IPS-18c (cell line): ENCODE results near the gene METRNL.
"Not testable (repeated sequence)": the region's sequence is repeated elsewhere in the genome, so short reads cannot be mapped to it uniquely, and the experiment has no call there.

Experiments used
- H3K4me3 ChIP-seq: 2 replicates; pipeline ENCODE4 v1.7.0; 2013; ENCODE audit warnings: low read depth, mild to moderate bottlenecking, low read length, moderate library complexity; ENCODE audit not compliant: insufficient read depth
- H3K9me3 ChIP-seq: one replicate; pipeline ENCODE4 v1.6.1; 2013; ENCODE audit warnings: mild to moderate bottlenecking, low read length, moderate library complexity; ENCODE audit not compliant: control insufficient read depth, insufficient read depth

The METRNL gene

DNA sequence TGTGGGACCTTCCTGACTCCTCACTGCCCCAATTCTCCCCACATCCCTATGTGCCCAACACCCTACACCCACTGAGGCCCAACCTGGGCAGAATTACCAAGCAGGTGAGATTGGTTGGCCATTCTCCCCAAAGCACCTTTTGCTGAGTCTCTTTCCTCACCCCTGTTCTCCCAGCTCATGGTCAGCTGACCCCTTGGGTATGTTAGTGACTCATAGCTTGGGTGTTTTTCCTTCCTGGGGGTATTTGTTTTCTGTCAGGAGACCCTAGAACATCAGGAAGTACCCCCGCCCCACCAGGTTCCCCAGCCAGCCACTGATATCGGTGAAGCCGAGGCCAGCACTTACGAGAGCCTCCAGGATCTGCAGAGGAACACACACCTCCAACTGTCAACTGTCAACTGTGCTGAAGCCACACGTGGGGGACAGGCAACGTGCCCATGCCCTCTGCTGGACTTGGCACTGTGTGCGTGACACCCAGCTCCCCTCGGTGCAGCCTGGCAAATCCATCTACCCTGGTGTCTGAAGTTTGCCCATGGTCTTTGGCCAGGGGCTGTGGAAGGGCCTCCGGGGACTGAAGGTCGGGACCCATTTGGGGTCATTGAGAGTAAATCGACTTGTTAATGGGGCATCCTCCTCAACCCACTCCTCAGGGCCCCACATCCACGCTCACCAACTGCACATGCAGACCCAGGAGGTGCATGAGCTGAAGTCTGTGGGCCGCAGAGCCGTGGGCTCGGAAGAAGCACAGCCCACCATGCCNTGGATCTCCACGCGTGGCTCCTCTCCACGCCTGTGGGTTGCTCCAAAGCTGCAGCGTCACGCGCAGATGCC, 53.1 kb downstream of the METRNL start:
- H3K9me3 ChIP-seq, result no peaks in the 10 kb centered on the region
- H3K4me3 ChIP-seq, result no peak overlapping the region

DNA sequence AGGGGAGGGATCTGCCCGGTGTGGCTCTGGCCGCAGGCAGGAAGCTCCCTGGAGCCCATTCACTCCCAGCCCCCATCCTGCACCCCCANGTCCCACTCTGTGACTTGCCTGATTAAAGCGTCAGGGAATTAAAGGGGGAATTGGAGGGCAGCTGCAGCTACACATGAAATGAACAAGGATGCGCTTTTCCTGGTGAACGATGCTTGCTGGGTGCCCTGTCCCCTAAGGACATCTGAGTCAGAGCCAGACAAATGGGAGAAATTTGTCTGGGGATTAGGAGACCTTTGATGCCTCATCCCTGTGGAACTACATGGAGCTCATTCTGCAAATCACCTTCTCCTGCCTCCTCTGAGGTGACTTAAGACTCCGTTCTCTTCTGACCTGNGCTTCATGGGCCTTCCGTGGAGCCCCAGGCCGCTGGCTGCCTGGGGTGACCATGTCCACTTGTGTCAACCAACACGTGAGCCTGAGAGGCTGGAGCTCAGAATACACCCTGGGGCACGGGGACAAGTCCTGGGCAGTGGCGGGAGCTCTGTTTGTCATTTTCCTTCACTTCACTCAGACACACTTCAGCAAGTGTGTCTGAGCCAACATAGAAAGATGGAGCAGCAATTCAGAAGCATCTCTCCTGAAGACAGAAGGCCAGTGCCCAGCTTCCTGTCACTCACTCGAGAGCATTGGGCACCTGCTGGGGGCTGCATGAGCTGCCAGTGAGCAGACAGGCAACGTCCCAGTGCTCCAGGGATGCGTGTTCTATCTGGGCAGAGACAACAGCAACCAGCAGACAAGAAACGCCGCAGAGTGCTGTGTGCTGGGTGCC, 54.1 kb downstream of the METRNL start:
- Histone ChIP-seq H3K9me3 (no peaks in the 10 kb centered on the region), H3K4me3 (no peak overlapping the region)

DNA sequence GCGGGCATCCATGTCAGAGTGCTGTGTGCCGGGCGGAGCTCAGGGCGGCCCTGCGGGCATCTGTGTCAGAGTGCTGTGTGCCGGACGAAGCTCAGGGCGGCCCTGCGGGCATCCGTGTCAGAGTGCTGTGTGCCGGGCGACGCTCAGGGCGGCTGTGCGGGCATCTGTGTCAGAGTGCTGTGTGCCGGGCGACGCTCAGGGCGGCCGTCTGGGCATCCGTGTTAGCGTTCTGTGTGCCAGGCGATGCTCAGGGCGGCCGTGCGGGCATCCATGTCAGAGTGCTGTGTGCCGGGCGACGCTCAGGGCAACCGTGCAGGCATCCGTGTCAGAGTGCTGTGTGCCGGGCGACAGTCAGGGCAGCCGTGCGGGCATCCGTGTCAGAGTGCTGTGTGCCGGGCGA, 55.0 kb downstream of the METRNL start:
- H3K4me3 ChIP-seq, result not testable (repeated sequence)

DNA sequence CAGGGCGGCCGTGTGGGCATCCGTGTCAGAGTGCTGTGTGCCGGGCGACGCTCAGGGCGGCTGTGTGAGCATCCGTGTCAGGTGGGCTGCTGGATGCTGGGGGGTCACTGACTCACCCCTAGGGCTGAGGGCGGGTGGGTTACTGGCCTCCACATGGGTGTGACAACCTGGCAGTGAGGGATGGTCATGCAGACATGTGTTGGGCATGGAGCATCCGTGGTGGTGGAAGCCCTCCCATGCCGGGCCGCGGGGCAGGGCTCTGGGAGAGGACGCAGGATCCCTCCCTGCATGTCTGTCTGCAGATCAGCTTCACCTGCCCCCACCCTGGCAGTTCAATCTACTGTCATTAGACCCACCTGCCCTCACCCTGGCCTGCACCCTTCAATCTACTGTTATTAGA, 56.3 kb downstream of the METRNL start:
- H3K4me3 ChIP-seq, result no peak overlapping the region

More for the DNA sequence above, 55.0 kb downstream of the METRNL start:
- H3K9me3 ChIP-seq, result not testable (repeated sequence)

DNA sequence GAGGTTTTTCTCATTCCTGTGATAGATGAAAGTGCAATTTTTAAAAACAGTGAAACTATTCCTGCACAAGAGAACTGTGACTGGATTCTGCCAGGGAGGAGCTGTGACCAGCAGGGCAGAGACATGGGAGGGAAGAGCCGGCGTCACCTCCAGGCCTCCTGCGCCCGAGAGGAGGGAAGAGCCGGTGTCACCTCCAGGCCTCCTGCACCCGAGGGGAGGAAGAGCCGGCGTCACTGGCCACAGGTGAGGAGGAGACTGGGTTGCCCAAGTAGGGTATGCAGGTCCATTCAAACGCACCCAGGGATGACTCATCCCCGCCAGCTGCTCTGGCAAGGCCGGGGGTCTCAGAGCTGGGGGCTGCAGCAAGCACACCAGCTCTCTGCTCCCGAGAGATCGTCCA, 56.7 kb downstream of the METRNL start:
- H3K9me3 ChIP-seq, result no peaks in the 10 kb centered on the region
- H3K4me3 ChIP-seq, result no peak overlapping the region

More for the DNA sequence above, 56.3 kb downstream of the METRNL start:
- no peaks in the 10 kb centered on the region for H3K9me3 ChIP-seq

DNA sequence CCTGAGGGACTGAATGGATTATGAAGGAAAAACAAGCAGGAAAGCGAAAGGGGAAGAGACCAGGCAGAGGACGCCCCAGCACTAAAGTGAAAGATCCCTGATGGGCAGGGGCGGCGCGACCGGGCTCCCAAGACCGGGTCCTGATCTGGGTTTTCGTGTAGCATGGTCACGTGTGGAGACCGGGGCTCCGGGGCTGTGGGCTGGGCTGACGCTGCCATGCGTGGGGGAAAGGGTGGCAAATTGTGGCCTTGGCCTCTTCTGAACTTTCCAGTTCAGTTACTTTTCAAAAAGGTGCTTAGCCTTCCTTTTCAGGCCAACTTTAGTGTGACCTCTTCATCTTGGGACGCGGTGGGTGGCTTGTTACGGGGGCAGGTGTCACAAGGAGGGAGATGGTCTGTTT, 57.5 kb downstream of the METRNL start:
- H3K4me3 ChIP-seq, result no peak overlapping the region
- no peaks in the 10 kb centered on the region for H3K9me3 ChIP-seq

DNA sequence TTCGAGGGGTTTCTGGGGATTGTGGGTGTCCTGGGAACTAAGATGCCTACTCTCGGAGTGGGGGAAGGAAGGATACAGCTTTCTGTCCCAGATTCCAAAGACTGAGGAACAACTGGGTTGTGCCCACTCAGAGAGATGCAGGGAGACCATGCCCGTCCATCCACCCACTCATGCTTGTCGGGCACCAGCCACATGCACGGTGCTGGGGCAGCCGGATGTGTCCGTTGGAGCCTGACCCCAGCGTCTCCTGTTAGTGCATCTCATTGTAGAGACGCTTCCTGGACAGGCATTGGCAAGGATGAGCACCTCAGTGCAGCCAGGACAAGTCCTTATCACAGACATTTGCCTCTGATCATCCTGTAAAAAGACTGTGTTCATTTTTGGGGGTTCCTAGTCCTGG, 58.1 kb downstream of the METRNL start:
- Histone ChIP-seq H3K9me3 (no peaks in the 10 kb centered on the region), H3K4me3 (no peak overlapping the region)

DNA sequence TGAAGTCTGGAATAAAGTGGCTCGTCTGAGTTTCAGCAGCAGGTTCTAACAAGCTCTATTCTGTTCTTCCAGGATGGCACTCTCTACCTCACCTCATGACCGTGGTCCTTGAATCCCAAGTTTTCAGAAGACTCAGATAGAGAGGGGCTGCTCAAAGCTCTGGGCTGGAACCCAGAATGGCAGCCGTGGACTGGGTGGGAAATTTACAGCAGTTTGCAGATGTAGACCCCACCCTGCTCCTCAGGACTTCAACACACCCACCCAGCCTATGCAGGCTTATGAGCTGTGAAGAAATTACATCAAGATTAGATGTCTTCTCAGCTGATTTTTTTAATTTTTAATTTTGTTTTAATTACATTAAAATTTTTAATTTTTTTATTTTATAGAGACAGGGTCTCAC, 59.4 kb downstream of the METRNL start:
- Histone ChIP-seq H3K9me3 (peaks cover 3% of the 10 kb centered on the region), H3K4me3 (no peak overlapping the region)

DNA sequence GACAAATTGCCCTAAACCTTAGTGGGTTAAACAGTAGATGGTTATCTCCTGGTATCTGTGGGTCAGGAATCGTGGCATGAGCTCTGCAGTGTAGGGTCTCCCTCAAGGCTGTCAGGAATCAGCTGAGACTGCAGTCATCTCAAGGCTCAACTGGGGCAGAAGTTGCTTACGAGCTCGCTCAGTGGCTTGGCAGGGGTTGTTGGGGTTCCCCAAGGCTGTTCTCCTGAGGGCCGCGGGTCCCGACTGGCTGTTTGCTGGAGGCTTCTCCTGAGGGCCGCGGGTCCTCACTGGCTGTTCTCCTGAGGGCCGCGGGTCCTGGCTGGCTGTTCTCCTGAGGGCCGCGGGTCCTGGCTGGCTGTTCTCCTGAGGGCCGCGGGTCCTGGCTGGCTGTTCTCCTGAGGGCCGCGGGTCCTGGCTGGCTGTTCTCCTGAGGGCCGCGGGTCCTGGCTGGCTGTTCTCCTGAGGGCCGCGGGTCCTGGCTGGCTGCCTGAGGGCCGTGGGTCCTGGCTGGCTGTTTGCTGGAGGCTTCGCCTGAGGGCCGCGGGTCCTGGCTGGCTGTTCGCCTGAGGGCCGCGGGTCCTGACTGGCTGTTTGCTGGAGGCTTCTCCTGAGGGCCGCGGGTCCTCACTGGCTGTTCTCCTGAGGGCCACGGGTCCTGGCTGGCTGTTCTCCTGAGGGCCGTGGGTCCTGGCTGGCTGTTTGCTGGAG, 60.3 kb downstream of the METRNL start:
- not testable (repeated sequence) for H3K9me3 ChIP-seq

DNA sequence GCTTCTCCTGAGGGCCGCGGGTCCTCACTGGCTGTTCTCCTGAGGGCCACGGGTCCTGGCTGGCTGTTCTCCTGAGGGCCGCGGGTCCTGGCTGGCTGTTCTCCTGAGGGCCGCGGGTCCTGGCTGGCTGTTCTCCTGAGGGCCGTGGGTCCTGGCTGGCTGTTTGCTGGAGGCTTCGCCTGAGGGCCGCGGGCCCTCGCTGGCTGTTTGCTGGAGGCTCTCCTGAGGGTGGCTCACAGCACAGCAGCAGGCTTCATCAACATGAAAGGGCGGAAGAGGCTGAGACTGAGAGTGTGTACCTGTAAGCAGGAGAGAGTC, 60.8 kb downstream of the METRNL start:
- H3K4me3 ChIP-seq, H3K9me3 ChIP-seq: not testable (repeated sequence)

More for the DNA sequence above, 60.3 kb downstream of the METRNL start:
- H3K4me3 ChIP-seq, result not testable (repeated sequence)

DNA sequence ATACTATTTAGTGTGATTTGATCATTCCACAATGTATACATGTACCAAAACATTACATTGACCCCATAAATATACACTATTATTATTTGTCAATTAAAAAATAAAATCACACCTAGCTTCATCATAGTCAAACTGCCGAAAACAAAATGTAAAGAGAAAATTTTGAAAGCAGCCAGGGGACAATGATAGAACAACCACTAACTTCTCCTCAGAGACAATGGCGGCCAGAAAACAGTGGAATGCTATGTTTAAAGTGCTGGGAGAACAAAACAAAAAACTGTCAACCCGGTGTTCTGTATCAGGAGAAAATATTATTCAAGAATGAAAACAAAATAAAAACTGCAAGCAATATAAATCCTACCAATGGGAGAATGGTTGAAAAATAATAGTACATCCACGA, 63.2 kb downstream of the METRNL start:
- no peak overlapping the region for H3K4me3 ChIP-seq
- peaks cover 3% of the 10 kb centered on the region for H3K9me3 ChIP-seq

DNA sequence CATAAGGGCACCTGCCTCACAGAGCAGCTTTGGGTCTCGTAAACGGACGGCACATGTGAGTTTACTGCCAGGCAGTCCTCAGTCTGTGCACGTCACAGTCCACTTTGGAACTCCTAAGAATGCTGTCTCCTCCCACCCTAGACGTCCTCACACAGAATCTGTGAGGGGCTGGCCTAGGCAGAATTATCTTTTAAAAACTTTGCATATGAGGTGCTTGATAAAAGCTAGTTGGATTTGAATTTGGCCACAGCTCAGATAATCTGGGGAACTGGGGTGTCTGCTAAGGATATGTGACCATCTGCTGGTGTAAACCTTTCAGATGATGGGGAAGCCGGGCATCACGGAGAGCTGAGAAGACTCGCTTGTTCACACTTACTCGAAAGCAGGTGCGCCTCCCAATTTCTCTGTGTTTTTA, 64.4 kb downstream of the METRNL start:
- Histone ChIP-seq H3K9me3 (peaks cover 3% of the 10 kb centered on the region), H3K4me3 (no peak overlapping the region)
